Fibroblast of skin of left quadriceps (primary cell): ENCODE data around the gene INPP4B.
"Not testable (repeated sequence)": the region's sequence is repeated elsewhere in the genome, so short reads cannot be mapped to it uniquely, and the experiment has no call there.

ENCODE experiments used
- DNase-seq, 2 experiments: peaks; one replicate each; pipeline ENCODE4 v3.0.0-alpha.2; 2013; ENCODE audit warnings: low read depth in 2 of 2

INPP4B gene

GRCh38 chr4:142683997-142684396 lies 162.1 kb downstream of the INPP4B start:
- DNase-seq, result no peak

GRCh38 chr4:142683503-142683902 lies 162.6 kb downstream of the INPP4B start:
- DNase-seq, result no peak

GRCh38 chr4:142671516-142671915 lies 174.6 kb downstream of the INPP4B start:
- no peak for DNase-seq

- no peak for DNase-seq
Measured at GRCh38 chr4:142663828-142664227, 182.3 kb downstream of the INPP4B start.

GRCh38 chr4:142660728-142661127 lies 185.4 kb downstream of the INPP4B start:
- no peak for DNase-seq

- DNase-seq, result peak; percentile 3 to 4
Measured at GRCh38 chr4:142656178-142656577, 189.9 kb downstream of the INPP4B start.

- no peak for DNase-seq
Measured at GRCh38 chr4:142648378-142648777, 197.7 kb downstream of the INPP4B start.

GRCh38 chr4:142645475-142646108 lies 200.5 kb downstream of the INPP4B start:
- no peak for DNase-seq

GRCh38 chr4:142644628-142645027 lies 201.5 kb downstream of the INPP4B start:
- DNase-seq, result not testable (repeated sequence)

- no peak for DNase-seq
Measured at GRCh38 chr4:142637614-142638013, 208.5 kb downstream of the INPP4B start.

- no peak for DNase-seq
Measured at GRCh38 chr4:142631836-142632235, 214.3 kb downstream of the INPP4B start.

- DNase-seq, result no peak
Measured at GRCh38 chr4:142615324-142615665, 230.8 kb downstream of the INPP4B start.

- DNase-seq, result peak; percentile 12 to 13
Measured at GRCh38 chr4:142614621-142615323, 231.3 kb downstream of the INPP4B start.

GRCh38 chr4:142607976-142608375 lies 238.1 kb downstream of the INPP4B start:
- DNase-seq, result no peak

GRCh38 chr4:142600952-142601351 lies 245.1 kb downstream of the INPP4B start:
- DNase-seq, result no peak

- no peak for DNase-seq
Measured at GRCh38 chr4:142598132-142598531, 248.0 kb downstream of the INPP4B start.

- DNase-seq, result no peak
Measured at GRCh38 chr4:142596595-142596994, 249.5 kb downstream of the INPP4B start.

- no peak for DNase-seq
Measured at GRCh38 chr4:142596121-142596520, 250.0 kb downstream of the INPP4B start.

- no peak for DNase-seq
Measured at GRCh38 chr4:142595222-142595871, 250.8 kb downstream of the INPP4B start.

- DNase-seq, result peak in 1 of 2 experiments; percentile 7
Measured at GRCh38 chr4:142585411-142585810, 260.7 kb downstream of the INPP4B start.

- DNase-seq, result no peak
Measured at GRCh38 chr4:142583708-142584107, 262.4 kb downstream of the INPP4B start.

GRCh38 chr4:142582340-142582739 lies 263.8 kb downstream of the INPP4B start:
- no peak for DNase-seq

- no peak for DNase-seq
Measured at GRCh38 chr4:142581881-142582280, 264.2 kb downstream of the INPP4B start.
